Psoas muscle (tissue), 8 donors: Measurements from ENCODE around the gene KLF13. TPM values are rescaled to one million over a fixed set of nuclear protein-coding genes. Genes with fewer than 3 reads are reported as not detected.
"Not testable (repeated sequence)": the region's sequence is repeated elsewhere in the genome, so short reads cannot be mapped to it uniquely, and the experiment has no call there.

Source experiments
- ATAC-seq, 4 donors: fragments of 200-7000 bp; cut with Tn5 transposase; one replicate each; pipeline ENCODE4 v1.9.1; 2020; ENCODE audit warnings: moderate library complexity in 3 of 4, mild to moderate bottlenecking in 2 of 4
- DNase-seq, 2 donors: peaks; one replicate each; pipeline ENCODE4 v3.0.0-alpha.2; 2020
- H3K27ac ChIP-seq: fragments of 200-600 bp; one replicate; pipeline ENCODE4 v1.8.0; 2022
- H3K27me3 ChIP-seq, 3 donors: fragments of 200-600 bp in 1 of 3; one replicate each; pipeline versions ENCODE4 v1.6.1 to v1.8.0; 2013 to 2022; ENCODE audit warnings: low read length in 2 of 3, mild to moderate bottlenecking in 2 of 3, moderate library complexity in 1 of 3; ENCODE audit not compliant: insufficient read depth in 3 of 3
- H3K36me3 ChIP-seq, 2 donors: fragments of 200-600 bp in 1 of 2; one replicate each; pipeline versions ENCODE4 v1.6.1 to v1.8.0; 2013 to 2022; ENCODE audit warnings: low read depth in 1 of 2, mild to moderate bottlenecking in 1 of 2, moderate library complexity in 1 of 2; ENCODE audit not compliant: insufficient read depth in 1 of 2
- H3K4me1 ChIP-seq: fragments of 200-600 bp; one replicate; pipeline ENCODE4 v1.8.0; 2022
- H3K4me3 ChIP-seq: fragments of 200-600 bp; one replicate; pipeline ENCODE4 v1.8.0; 2022; ENCODE audit warnings: mild to moderate bottlenecking
- H3K9me3 ChIP-seq: fragments of 200-600 bp; one replicate; pipeline ENCODE4 v1.8.0; 2022
- CTCF ChIP-seq: fragments of 200-600 bp; IDR thresholded peaks from one replicate; pipeline ENCODE4 v1.8.0; 2022; ENCODE audit warnings: antibody characterized with exemption
- WGBS, 3 donors: extraction: QIAGEN DNeasy Blood & Tissue Kit; methylation state at CpG; one replicate each; pipeline versions ENCODE4 v1.1.6 to v1.1.7; 2013; 5-methylcytosine and 5-hydroxymethylcytosine counted together
- intact Hi-C, 2 donors: fragments of 100-400 bp; cut with DNase I; formaldehyde crosslinking; loops; one replicate each; pipeline versions ENCODE4 v1.11.0 to v1.14.2; 2022
- polyA plus RNA-seq, 3 donors: library from polyadenylated mRNA; stranded (reverse); fragments of 200-250 nt; gene quantifications; one replicate each; pipeline ENCODE4 v1.2.3, GENCODE V29; 2013
- total RNA-seq, 4 donors: library from RNA; stranded (reverse); fragmentation: NEBNext Ultra II Directional in 2 of 4; extraction: Animal tissue kit (Norgen Biotek cat#: 25700) in 2 of 4; gene quantifications; one replicate each; pipeline versions ENCODE4 v1.2.1 to v1.2.4, GENCODE V29; 2021 to 2023
- donor health status: healthy with polysubstance abuse.
- donor health status: DM: no; HTN: no; CAD: no; lungs with moderate emphysema.
- donor health status: Bipolar disorder and iron deficiency.
- donor health status: healthy.
- donor health status: DM: yes; HTN: yes; CAD: no.
- donor health status: DM: no; HTN: no; CAD: no.
- donor health status: DM: no; HTN: no; CAD: no.
- donor health status: DM: yes; HTN: yes; CAD: no.

KLF13 gene
- total and polyA plus RNA-seq, 7 donors, result 11.9 to 45.6 (median 24.5) TPM

GRCh38 chr15:31352911-31353811 is 26.5 kb downstream of the KLF13 start:
- peak; percentile 59 to 91 for DNase-seq
- peak overlapping the region; percentile 97 for H3K27ac ChIP-seq
- WGBS, 3 donors, result 10 to 14% (median 13%) methylated on average over 14 of the region's 14 CpGs
- no peaks in the 10 kb centered on the region for H3K9me3 ChIP-seq
- peaks cover 99% of the 10 kb centered on the region for H3K4me1 ChIP-seq
- no peaks in the 10 kb centered on the region for H3K27me3 ChIP-seq
- no peak for TF ChIP-seq CTCF
- intact Hi-C loops, result no loop called here
- H3K4me3 ChIP-seq, result peak overlapping the region; percentile 52
- peak; percentile 75 to 81 (median 80) for ATAC-seq
- H3K36me3 ChIP-seq, result no peaks in the 10 kb centered on the region

DNA sequence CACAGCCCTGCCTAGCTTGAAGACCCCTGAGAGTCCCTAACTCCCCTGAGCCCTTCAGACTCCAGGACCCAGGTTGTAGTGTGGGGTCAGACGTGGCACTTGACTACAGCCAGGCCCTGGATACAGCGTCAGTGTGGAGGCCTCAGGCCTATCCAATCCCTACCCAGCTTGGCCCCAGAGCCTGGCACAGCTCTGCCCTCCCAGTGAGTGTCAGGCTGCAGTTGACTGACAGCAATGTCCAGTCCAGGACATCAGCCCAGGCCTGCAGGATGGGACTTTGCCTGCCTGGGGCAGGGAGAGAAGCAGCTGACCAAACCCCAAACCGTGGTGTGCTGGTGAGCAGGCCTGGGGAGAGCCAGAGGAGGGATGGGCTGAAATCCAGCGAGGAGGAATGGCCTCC is 27.3 kb downstream of the KLF13 start:
- H3K27ac ChIP-seq, result peak overlapping the region; percentile 97
- peak overlapping the region; percentile 52 for H3K4me3 ChIP-seq
- H3K36me3 ChIP-seq, result no peaks in the 10 kb centered on the region
- H3K4me1 ChIP-seq, result peaks cover 99% of the 10 kb centered on the region
- peak; percentile 73 to 81 (median 76) for ATAC-seq
- intact Hi-C loops, result no loop called here
- no peaks in the 10 kb centered on the region for H3K27me3 ChIP-seq
- WGBS, 3 donors, result 7% methylated on average over 4 of the region's 4 CpGs
- no peaks in the 10 kb centered on the region for H3K9me3 ChIP-seq
- DNase-seq, result peak; percentile 53 to 92
- TF ChIP-seq CTCF, result no peak

DNA sequence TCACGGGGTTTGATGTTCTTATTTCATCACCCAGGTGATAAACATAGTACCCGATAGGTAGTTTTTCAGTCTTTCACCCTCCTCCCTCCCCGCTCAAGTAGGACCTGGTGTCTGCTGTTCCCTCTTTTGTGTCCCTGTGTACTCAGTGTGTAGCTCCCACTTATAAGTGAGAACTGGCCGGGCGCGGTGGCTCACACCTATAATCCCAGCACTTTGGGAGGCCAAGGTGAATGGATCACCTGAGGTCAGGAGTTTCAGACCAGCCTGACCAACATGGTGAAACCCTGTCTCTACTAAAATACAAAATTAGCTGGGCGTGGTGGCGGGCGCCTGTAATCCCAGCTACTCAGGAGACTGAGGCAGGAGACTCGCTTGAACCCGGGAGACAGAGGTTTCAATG is 29.5 kb downstream of the KLF13 start:
- intact Hi-C loops, H3K4me3 ChIP-seq, H3K27ac ChIP-seq, ATAC-seq, H3K27me3 ChIP-seq, H3K9me3 ChIP-seq, H3K36me3 ChIP-seq: not testable (repeated sequence)
- peak in 1 of 2 donors; percentile 16 for DNase-seq
- peaks cover 99% of the 10 kb centered on the region for H3K4me1 ChIP-seq
- 96 to 98% (median 97%) methylated on average over 11 of the region's 11 CpGs for WGBS, 3 donors

DNA sequence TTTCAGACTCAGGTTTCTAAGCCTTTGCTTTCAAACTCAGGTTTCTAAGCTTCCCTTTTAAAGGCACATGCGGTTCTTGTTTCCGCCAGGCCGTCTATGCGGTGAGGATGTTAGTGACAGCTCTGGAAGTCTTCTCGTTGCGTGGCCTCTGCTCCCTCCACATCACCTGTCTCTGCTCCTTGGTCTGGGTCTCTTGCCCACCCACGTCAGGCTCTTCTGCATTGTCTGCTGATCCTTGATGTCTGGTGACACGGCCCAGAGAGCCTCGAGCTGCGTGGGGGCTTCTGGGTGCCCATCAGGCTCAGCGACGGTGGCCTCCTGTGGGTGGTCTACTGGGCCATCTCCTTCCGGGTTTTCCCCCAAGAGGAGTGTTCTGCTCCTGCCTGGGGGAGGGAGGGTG is 30.5 kb downstream of the KLF13 start:
- intact Hi-C loops, result no loop called here
- 72 to 76% (median 75%) methylated on average over 13 of the region's 13 CpGs for WGBS, 3 donors
- Histone ChIP-seq H3K4me1 (peaks cover 99% of the 10 kb centered on the region), H3K27me3 (no peaks in the 10 kb centered on the region), H3K27ac (no peak overlapping the region), H3K4me3 (no peak overlapping the region), H3K9me3 (no peaks in the 10 kb centered on the region), H3K36me3 (no peaks in the 10 kb centered on the region)
- ATAC-seq, result no peak
- DNase-seq, result no peak
- no peak for TF ChIP-seq CTCF

DNA sequence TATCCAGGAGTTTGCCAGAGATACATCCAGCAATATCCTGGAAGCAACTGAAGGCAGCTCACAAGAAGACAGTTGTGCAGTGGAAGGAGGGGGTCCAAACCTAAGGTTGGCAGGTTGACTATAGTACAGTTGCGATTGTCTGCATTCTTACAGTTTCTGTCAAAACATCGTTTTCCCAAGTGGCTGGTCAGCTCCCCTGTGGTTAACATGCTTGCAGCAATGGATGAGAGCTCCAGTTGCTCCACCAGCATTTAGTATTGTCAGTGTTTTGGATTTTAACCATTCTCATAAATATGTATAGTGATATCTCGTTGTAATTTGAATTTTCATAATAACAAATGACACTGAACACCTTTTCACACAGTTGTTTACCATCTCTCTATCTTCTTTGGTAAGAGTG is 31.5 kb downstream of the KLF13 start:
- ATAC-seq, result no peak
- H3K36me3 ChIP-seq, result no peaks in the 10 kb centered on the region
- no peak overlapping the region for H3K4me3 ChIP-seq
- H3K4me1 ChIP-seq, result peaks cover 98% of the 10 kb centered on the region
- no peak overlapping the region for H3K27ac ChIP-seq
- intact Hi-C loops, result no loop called here
- DNase-seq, result no peak
- WGBS, 3 donors, result 71 to 77% (median 75%) methylated on average over 3 of the region's 3 CpGs
- H3K27me3 ChIP-seq, result no peaks in the 10 kb centered on the region
- no peak for TF ChIP-seq CTCF
- no peaks in the 10 kb centered on the region for H3K9me3 ChIP-seq
